Forelimb muscle (tissue), 1 donor: ENCODE results near the gene CNFN. TPM values are rescaled to one million over a fixed set of nuclear protein-coding genes. Genes with fewer than 3 reads are reported as not detected.
"Not testable (repeated sequence)": the region's sequence is repeated elsewhere in the genome, so short reads cannot be mapped to it uniquely, and the experiment has no call there.

Experiments
- DNase-seq: peaks from one replicate; pipeline ENCODE4 v3.0.0-alpha.2; 2013; ENCODE audit warnings: low read depth
- polyA plus RNA-seq: library from polyadenylated mRNA; unstranded; fragments of 120-200 nt; gene quantifications from one replicate; pipeline ENCODE4 v1.2.1, GENCODE V29; 2013; ENCODE audit not compliant: insufficient read length

CNFN gene
- polyA plus RNA-seq, 1 donor: not detected

DNA sequence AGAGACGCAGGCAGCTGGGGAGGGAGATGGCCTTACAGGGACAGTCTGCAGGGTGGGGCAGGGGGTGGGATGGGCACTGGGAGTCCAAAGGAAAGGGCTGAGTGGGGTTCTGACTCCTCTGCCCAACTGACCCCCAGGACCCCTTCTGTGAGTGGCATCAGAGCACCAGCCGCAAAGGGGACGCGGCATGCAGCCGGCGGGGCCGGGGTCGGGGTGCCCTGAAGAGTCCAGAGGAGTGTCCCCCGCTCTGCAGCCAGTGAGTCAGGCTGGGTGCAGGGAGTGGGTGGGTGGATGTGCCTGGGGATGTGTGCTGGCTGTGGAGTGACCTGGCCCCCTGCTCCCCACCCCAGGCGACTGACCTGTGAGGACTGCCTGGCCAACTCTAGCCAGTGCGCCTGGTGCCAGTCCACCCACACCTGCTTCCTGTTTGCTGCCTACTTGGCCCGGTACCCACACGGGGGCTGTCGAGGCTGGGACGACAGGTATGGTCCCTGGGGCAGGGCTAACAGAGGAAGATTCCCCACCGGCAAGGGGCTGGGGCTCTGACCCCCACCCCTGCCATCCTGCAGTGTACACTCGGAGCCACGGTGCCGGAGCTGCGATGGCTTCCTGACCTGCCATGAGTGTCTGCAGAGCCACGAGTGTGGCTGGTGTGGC, 38.9 kb downstream of the CNFN start:
- no peak for DNase-seq

DNA sequence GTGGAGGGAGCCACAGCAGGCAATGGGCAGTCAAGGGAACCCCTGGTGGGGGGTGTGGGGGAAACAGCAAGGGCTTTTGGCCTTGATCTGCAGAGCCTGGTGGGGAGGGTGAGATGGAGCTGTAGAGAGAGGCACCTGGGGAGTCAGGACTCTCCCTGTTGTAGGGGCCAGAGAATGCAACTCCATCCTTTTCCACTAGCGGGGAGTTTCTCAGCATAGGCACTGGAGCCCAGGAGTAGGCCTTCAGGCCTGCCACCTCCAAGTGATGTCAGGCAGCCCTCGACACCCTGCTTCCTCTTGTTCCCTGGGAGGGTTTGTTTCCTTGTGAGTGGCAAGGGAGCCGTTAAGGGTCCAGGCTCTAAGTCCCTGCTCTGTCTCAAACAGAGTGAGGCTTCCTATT, 39.7 kb downstream of the CNFN start:
- DNase-seq: no peak

DNA sequence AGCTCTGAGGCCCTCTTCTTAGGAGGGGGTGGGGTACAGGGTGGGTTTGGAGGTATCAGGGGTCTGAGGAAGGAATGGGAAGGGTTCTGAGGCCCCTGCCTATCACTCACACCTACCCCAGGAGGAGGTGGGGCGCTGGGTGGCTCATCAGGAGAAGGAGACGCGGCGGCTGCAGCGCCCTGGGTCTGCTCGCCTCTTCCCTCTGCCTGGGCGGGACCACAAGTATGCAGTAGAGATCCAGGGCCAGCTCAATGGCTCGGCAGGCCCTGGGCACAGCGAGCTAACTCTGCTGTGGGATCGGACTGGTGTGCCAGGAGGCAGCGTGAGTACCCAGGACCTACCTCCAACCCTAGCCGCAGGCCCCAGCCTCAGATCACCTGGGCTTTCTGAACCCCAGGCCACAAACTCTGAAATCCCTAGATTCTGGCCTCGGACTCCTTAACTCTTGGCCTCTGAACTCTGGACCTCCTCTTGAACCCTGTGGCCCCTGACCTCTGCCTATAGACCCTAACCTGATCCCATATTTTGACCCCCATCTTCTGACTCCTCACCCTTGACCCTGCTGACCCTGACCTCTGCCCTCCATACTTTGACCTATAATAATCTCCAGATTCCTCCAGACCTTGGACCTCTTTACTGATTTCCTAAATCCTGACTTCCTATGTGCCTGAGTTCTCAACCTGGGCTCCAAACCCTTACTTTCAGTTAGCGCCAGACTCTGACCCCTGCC, 40.6 kb downstream of the CNFN start:
- DNase-seq: no peak

DNA sequence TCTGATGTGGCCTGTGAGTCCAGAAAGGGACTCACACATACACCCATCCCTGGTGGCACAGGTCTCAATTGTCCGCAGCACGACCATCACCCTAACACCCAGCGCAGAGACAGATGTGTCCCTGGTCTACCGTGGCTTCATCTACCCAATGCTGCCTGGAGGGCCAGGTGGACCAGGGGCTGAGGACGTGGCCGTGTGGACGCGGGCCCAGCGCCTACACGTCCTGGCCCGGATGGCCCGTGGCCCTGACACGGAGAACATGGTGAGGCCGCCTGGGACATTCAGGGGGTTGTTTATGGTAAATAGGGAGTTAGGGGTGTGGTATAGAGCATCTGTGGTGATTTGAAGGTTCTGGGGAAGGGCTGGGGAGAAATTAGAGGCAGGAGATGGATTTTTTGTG, 41.9 kb downstream of the CNFN start:
- no peak for DNase-seq

DNA sequence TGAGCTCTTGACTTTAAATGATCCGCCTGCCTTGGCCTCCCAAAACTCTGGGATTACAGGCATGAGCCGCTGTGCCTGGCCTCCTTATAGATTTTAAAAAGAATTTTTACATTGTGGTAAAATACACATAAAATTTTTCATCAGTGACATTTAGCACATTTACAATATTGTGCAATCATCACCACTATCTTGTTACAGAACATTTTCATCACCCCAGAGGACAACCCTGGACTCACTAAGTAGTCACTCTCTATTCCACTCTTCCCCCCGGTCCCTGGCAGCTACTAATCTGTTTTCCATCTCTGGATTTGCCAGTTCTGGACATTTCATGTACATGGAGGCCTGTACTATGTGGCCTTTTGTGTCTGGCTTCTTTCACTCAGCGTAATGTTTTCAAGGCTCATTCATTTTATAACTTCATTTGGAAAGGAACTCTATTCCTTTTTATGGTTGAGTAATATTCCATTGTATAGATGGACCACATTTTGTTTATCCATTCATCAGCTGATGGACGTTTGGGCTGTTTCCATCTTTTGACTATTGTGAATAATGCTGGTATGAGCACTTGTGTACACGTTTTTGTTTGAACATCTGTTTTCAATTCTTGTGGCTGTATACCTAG, 44.8 kb downstream of the CNFN start:
- no peak for DNase-seq

DNA sequence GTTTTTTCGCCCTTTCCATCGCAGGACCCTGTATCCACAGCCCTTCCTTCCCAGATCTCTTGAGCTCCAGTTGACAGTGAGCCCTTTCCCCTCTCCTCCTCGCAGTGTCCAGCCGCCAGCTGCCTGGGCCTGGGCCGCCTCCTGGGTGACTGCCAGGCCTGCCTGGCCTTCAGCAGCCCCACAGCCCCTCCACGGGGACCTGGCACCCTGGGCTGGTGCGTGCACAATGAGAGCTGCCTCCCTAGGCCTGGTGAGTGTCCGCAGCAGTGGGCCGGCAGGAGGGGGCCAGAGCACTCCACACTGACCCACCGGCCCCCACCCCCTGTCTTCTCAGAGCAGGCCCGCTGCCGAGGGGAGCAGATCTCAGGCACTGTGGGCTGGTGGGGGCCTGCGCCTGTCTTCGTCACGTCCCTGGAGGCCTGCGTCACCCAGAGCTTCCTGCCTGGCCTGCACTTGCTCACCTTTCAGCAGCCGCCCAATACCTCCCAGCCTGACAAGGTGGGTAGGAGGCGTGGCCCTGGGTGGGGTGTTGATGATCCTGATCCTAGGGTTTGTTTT, 45.7 kb downstream of the CNFN start:
- DNase-seq: no peak

DNA sequence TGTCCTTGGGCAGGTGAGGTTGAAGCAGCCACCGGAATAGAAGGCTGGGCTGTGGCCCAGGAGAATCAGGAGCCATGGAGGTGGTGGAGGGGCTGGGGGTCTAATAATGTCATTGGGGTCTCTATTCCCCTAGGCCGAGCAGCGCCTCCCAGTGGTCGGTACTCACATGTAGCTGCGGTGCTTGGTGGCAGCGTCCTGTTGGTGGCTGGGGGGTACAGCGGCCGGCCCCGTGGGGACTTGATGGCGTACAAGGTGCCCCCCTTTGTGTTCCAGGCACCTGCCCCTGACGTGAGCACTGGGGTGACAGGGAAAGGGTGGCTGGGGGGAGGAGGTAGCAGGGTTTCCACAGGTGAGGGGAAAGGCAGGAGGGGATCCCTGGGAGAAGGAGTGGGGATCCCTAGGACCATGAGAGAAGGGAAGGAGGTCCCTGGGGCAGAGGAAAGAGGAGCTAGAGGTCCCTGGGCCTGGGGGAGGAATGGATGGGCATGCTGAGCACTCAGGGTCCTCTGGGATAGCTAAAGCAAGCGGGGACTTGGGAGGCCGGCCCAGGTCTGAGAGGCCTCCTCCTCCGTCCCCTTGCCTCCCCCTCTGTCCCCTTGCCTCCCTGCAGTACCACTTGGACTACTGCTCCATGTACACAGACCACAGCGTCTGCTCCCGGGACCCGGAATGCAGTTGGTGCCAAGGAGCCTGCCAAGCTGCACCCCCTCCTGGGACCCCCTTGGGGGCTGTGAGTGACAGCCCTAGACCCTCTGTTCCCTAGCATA, 46.6 kb downstream of the CNFN start:
- no peak for DNase-seq

DNA sequence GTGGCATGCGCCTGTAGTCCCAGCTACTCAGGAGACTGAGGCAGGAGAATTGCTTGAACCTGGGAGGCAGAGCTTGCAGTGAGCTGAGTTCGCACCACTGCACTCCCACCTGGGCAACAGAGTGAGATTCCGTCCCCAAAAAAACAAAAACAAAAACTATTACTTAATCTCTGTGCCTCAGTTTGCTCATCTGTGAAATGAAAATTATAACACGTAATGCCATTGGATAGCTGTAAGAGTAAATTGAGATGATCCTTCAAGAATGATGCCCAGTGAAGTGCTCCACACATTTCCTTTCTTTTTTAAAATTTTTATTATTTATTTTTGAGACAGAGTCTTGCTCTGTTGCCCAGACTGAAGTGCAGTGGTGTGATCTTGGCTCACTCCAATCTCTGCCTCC, 50.2 kb downstream of the CNFN start:
- not testable (repeated sequence) for DNase-seq

DNA sequence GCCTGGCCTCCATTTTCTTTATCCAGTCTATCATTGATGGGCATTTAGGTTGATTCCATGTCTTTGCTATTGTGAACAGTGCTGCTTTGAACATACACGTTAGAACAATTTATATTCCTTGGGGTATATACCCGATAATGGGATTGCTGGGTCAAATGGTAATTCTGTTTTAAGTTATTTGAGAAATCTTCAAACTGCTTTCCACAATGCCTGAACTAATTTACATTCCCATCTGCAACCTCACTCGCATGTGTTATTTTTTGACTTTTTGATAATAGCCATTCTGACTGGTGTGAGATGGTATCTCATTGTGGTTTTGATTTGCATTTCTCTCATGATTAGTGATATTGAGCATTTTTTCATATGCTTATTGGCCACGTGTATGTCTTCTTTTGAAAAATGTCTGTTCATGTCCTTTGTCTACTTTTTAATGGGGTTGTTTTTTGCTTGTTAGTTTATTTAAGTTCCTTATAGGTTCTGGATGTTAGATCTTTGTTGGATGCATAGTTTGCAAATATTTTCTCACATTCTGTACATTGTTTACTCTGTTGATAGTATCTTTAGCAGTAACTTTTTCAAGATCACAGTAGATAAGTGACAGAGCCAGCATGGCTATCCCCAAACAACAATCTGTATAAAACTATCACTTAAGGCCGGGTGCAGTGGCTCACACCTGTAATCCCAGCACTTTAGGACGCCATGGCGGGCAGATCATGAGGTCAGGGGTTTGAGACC, 50.8 kb downstream of the CNFN start:
- DNase-seq: not testable (repeated sequence)

Other genes starting within 250 kb of the CNFN start
- 13.3 TPM for gene DEDD2, start 172.6 kb downstream of the CNFN start, polyA plus RNA-seq
- gene ZNF526, start 170.0 kb downstream of the CNFN start, polyA plus RNA-seq: 5.1 TPM
- gene GSK3A, start 147.7 kb downstream of the CNFN start, polyA plus RNA-seq: 42.1 TPM
- 33.8 TPM for gene ERF, start 135.2 kb downstream of the CNFN start, polyA plus RNA-seq
- 34.2 TPM for gene CIC, start 121.0 kb downstream of the CNFN start, polyA plus RNA-seq
- 0.49 TPM for gene PRR19, start 88.2 kb downstream of the CNFN start, polyA plus RNA-seq
- gene PAFAH1B3, start 87.7 kb downstream of the CNFN start, polyA plus RNA-seq: 22.3 TPM
- 0.43 TPM for gene TMEM145, start 77.0 kb downstream of the CNFN start, polyA plus RNA-seq
- 30.3 TPM for gene MEGF8, start 64.7 kb downstream of the CNFN start, polyA plus RNA-seq
- 11.1 TPM for gene LIPE, start 37.1 kb upstream of the CNFN start, polyA plus RNA-seq
- not detected for gene CXCL17, start 52.6 kb upstream of the CNFN start, polyA plus RNA-seq
- 2.6 TPM for gene CEACAM1, start 138.2 kb upstream of the CNFN start, polyA plus RNA-seq
- 0.18 TPM for gene CEACAM8, start 204.6 kb upstream of the CNFN start, polyA plus RNA-seq